Middle frontal gyrus (tissue), 1 donor: ENCODE data around the gene SNX18.

Experiments used
- DNase-seq: peaks from one replicate; pipeline ENCODE4 v3.0.0-alpha.2; 2015; ENCODE audit warnings: low spot score; ENCODE audit errors: extremely low spot score

Gene SNX18

DNA sequence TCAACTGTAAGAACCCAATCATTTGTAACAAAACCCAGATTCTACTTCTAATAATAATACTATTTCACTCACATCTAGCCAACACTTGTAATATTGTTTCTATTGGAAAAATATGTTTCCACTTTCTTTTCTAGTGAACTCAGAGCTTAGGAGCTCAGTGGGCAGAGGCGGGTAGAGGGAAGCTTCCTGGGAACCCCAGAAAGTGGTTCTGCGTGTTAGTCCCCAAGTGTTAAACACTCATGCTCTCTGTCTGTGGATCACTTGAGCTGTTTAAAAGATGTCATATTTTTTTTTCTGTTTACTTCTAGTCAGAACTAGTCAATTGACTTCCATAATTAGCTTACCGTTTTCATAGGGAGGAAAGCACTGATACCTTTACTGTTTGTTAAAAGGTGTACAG lies 20.6 kb downstream of the SNX18 start:
- no peak for DNase-seq

DNA sequence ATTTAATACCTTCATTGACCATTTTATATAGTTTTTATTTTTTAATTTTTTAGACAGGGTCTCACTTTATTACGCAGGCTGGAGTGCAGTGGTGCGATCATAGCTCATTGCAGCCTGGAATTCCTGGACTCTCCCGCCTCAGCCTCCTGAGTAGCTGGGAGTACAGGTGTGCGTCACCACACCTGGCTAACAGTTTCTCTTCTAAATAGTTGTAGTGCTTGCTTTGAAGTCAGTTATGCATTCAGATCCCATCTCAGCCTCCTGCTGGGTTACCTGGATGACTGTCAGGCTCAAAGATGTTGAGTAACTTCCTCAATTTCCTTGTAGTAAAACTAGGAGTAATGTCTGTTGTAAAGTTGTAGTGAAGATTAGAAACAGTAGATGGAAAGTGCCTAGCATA lies 21.4 kb downstream of the SNX18 start:
- no peak for DNase-seq

DNA sequence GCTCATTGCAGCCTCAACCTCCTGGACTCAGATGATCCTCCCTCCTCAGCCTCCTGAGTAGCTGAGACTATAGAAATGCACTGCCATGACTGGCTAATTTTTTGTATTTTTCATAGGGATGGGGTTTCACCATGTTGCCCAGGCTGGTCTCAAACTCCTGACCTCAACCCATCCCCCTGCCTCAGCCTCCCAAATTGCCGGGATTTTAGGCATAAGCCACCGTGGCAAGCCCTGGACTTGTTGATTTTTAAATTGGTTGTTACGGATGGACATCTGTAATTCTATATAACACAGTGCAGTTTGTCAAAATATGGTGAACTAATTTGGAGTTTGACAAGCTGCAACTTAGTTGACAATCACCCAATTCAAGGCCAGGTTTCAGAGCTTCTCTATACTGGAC lies 22.7 kb downstream of the SNX18 start:
- DNase-seq, result no peak

DNA sequence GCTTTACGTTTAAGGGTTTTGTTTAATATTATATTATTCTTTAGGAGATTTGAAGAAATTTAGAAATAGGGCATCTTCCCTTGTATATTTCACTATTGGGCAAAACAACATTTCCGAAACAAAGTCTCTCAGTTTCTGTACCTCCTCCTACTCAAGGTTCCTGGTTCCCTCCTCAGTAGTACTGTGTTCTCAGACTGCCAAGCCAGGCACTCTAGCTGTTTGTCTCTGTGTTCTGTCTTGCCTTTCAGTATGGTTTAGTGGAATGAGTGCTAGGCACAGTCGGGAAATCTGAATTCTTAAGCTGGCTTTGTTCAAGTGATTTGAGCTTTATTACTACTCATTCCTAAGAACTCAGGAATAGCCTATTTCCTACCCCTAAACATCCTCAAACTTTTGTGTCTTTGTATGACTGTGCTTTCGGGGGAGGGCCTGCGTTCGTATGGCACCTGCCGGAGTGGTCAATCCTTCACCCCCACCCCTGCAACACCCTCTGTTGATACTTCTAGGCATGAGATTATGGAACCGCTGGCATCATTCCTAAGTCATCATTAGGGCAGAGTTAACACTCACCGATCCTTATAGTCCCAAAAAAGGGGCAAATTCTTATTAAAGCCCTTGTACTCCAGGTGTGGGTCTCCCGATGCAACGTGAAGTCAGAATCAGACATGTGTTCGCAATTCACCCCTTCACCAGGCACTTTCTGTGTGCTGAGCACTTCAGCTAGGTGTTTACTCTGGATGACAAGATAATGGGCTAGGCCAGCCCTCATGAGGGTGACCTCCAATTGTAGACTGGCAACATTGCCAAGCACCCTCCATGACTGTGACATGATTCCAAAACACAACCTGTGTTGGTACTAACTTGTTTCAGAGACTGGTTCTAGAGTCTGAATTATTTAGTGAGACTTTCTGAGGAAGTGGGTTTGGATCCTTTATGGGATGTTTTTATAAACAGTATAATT lies 24.5 kb downstream of the SNX18 start:
- no peak for DNase-seq

DNA sequence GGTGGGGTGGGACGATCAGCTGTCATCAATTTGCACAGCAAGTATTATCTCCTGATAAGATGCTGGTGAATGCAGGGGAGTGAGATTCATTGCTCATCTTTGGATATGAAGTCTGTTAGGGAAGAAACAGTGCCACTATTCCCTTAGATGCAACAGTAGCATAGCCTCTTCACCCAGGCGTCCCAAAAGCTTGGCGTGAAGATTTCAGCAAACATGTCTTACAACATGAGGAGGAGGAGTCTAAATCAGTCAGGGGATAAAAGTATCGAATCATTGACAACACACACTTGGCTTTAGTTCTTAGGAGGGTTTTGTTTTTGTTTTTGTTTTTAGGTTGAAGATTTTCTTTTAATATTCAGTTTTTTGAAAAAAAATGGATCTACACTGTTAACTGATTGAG lies 26.5 kb downstream of the SNX18 start:
- DNase-seq, result no peak

DNA sequence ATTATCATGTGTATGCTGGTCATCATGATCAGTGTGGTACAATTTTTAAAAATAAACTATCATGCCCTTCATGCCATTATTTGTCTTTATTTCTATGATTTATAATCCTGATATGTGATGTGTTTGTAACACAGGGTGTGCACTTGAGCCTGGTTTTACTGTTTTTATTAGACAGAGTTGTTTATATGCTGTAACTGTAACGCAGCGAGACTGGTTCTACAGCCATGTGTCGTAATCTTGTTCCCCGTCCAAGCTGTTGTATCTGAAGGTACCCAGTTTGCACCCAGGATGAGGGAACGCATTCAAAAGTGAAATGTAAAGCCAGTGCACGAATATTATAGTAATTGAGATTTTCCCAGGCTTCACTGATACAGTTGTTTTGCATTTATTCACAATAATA lies 28.2 kb downstream of the SNX18 start:
- DNase-seq, result no peak

DNA sequence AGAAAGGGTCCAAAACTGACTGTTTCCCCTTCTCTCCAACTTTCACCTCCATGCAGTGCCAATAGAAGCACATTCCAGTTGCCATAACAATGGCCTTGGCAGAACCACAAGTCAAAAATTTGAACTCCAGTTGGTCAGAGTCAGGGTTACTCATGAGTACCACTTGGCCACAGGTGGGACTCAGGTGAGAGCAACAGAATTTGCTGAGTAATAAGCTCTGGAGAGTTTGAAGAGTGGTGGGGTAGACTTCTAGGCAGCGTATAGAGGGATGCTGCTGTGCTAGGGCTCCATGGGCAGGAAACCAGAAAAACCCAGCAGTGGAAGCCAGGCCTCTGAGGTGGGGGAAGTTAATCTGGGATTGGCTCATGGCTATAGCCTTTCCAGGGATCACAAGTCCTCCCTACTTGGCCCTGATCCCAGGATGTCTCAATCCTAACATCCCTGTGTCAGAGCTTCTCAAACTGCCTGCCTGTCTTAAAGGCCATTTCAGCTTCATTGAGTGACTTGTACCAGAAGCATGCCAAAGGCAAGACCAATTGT lies 30.2 kb downstream of the SNX18 start:
- DNase-seq, result no peak

DNA sequence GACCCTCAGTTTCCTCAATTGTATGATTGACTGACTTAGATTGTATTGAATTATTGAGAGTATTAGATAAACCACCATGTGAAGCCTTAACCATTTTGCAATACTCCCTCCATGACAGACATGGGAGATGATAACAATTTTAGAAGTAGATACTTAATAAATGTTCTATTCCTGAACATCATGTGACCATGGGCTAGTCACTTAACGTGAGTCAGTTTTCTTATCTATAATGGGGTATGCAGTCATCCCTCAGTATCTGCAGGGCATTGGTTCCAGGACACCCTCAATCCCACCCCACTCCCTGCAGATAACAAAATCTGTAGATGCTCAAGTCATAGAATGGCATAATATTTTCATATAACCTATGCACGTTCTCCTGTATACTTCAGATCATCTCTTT lies 31.0 kb downstream of the SNX18 start:
- no peak for DNase-seq

DNA sequence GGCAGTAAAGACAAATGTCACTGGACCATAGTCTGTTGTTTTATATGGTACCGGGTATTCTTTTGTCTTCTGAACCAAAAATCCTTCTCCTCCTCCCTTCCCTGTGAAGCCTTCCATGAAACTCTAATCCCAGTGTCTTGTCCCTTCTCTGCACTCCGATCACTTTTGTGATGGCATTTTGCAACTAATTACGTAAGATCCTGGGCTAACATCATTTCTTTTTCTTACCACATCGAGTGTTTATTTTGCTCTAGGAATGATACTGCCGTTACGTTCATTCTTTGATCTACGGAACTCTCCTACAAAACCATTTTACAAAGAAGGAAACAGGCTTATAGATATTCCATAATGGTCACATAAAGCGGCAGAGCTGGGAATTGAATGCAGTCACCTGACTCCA lies 33.7 kb downstream of the SNX18 start:
- no peak for DNase-seq

DNA sequence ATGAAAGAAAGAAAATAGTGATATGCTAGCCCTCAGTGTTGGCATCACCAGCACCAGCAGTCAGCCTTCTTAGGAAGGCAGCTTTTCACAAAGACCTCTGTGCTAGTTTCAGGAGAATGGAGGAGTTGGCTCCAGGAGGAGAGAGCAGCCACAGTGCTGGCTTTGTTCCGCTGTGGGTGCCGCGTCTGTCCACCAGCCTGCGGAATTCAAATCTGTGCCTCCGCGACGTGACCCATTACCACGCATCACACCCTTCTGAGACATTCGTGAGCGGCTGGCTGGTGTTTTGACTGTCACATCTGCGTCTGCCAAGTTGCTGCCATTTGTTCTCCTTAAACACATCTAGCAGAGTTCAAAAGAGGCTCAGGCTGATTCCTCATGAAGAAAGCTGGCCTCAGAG lies 34.4 kb downstream of the SNX18 start:
- no peak for DNase-seq

DNA sequence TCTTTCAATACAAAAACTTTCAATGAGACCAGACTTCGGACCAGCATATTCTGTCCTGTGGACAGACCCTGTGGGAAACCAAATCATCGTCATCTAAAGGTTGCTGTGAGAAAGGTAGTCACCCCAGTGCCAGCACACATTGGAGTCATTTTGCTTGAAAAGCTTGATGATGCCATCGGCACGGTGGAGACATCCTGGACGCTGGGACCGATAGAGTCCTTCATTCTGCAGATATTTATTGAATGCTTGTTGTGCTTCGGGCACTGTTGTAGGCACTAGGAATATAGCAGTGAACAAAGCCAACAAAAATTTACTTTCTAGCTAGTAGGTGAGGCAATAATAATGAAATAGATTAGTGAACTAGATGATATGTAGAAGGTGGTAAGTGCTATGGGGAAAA lies 34.9 kb downstream of the SNX18 start:
- DNase-seq, result no peak

DNA sequence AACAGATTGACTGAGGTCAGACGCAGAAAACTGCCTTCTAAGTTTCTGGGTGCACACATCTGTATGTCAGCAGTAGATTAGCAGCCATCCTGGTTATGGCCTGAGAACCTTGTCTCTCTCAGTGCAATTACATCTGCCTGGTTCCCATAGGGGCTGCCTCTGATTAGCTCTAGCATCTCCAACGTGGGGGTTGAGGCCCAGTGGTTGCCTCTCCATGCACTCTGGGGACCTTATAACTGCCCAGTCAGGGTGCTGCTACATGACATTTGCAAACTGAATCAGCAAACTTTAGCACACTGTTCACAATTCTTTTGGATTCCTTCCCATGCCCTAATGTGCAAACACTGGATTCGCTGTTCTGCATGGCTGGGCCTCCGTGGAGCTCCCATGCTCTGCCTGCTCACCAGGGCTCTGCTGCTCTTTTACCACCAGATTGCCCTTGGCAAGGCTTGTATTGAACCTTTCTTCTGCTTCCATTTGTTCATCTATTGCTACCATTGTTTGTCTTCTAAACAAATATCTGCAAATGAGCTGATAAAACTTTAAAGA lies 36.2 kb downstream of the SNX18 start:
- DNase-seq, result peak; percentile 76

DNA sequence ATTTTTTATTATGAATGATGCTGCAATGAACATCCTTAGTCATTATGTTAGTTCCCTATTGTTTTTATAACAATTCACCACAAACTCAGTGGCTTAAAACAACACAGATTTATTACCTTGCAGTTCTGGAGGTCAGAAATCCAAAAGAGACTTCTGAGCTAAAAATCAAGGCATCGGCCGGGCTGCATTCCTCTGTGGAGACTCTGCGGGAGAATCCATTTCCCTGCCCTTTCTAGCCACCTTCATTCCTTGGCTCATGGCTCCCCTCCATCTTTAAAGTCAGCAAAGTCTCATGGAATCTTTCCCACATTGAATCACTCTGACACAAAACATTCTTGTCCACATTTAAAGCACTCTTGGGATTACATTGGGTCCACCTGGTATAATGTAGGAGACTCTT lies 38.6 kb downstream of the SNX18 start:
- no peak for DNase-seq

DNA sequence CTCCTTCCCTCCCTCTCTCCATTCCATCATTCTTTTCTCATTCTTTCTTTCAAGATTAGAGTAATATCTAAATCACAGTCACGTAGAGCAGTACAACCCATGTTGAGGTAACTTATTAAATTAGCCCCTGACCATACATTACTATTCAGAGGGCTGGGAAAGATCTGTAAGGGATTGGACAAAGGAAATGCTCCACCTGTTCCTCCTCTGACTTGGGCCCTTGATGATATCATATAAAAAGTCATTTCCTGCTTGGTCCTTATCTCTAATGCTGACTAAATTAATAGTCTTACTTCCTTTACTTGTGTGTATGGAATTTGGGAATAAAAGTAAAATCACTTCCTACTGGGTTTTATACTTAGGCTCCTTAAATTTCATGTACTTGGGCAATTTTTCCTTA lies 40.8 kb downstream of the SNX18 start:
- no peak for DNase-seq

DNA sequence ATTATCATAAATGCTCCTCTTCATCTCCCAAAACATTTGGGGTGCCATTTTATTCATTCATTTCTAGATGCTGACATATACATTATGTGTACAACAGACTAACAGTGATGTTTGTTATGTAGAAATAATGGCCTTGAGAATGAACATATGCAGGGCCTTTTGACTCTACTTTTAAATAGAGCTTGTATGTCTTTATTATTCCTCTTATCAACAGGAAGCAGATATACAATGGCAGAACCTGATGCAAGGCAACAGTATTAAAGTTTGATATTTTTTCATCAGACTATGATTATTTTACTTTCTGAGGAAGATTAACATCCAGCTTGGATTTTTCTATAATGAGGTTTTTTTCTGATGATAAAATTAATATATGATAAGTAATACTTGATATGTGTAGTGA lies 44.1 kb downstream of the SNX18 start:
- no peak for DNase-seq

DNA sequence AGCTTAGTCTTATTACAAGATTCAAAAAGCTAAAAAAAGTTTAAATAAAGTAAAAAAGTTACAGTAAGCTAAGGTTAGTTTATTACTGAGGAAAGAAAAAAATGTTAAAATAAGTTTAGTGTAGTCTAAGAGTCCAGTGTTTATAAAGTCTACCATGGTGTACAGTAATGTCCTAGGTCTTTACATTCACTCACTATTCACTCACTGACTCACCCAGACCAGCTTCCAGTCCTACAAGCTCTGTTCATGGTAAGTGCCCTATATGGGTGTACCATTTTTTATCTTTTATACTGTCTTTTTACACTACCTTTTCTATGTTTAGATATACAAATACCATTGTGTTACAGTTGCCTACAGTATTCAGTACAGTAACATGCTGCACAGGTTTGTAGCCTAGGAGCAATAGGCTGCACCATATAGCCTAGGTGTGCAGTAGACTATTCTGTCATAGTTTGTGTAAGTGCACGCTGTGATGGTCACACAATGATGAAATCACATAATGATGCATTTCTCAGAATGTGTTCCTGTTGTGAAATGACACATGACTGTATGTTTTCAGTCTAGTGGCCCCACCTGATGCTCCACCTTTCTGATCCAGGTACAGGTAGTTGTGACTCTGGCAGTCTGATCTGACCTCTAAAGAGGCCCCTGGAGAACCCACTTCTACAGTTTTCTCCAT lies 45.7 kb downstream of the SNX18 start:
- DNase-seq, result no peak

DNA sequence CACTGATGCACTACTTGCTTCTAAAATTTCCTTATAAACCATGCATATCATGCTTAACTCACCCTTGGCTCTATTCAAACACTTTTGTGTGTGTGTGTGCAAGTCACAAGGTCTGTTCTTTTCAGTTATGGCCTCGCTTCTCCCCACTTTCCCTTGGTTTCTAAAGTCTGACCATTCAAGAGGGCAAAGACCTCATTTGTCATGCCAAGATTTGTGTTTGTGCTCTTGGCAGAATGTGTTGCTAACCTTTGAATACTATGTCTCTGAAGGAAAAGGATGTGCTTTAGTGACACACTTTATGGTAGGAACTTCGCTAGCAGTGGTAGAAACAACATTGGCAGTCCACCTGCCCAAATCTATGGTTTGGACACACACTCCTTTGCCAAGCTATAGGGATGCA lies 50.4 kb downstream of the SNX18 start:
- no peak for DNase-seq

DNA sequence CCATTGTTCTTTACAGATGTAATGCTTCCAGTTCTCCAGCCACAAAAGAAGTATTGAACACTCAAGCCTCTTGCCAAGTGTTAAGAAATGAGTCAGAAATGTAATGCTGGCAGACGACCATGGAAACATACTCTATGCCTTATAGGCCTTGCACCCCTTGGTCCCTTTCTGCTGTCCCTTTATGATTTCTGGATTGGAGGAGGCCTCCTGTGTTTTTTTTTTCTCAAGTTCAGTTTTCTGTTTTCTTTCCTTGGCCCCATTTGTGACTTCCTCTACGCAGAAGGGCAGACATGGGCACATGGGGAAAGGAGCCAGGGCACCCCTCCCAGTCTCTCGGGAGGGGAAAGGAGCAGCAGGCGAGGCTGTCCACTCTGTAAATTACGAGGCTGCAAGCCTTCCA lies 53.4 kb downstream of the SNX18 start:
- DNase-seq, result no peak

DNA sequence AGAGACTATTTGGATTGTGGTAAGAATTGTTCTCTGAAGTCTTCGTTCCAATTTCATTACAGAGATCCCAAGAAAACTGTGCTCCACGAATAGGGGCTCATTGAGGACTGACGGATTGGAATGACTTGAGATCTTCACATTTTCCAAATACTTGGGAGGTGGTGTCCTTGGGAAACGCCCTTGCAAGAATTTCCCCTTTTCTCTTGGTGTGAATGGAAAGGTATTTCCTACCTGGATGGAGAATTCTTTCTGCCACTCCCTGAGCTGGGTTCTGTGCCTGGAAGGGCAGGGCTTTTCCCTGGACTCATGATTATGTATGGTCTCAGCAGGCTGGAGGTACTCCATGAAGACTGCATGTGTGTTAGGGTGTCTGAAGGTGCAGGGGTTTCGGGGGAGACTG lies 53.9 kb downstream of the SNX18 start:
- no peak for DNase-seq

DNA sequence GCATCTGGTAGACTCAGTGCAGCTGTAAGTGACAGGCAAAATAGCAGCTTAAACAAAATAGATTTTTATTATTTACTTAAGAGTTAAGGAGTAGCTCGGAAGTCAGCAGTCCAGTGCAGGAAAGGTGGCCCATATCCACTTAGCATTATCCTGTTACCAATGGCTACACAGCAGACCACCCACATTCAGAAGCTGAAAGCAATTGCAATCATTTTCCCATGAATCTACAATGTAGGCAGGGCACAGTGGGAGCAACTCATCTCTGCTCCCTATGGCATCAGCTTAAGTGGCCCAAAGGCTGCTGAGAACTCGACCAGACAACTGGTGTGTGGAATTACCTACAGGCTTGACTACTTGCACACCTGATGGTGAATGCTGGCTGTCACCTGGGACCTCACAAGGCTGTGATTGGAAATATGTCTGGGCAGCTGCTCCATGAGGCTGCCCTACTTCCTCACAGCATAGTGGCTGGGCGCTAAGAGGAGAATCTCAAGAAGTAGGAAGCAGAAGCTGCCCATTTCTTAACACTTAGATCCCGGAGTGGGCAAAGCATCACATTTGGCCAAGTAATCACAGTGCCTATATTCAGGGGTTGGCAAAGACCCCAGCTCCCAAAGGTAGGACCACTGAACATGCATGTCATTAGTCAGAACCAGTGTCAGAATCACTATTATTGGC lies 56.4 kb downstream of the SNX18 start:
- DNase-seq, result no peak

DNA sequence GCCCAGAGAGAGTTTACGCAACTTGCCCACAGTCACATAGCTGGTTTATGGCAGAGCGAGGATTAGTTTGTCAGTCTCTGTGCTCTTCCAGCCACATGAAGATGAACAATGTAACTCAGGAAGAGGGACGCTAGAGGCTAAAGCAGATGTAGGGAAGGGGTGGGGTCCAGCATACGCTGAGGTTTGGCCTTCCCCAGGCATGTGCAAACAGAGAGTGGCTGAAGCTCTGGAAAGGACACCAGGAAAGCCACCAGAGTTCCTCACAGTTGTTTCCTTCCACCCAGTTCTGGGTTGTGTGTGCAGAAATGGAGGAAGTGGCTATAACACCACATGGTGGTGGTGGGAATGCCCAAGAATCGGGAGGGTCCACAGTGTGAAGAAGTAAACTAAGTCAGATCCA lies 60.0 kb downstream of the SNX18 start:
- no peak for DNase-seq
